Lower lobe of right lung (tissue), 2 donors: ENCODE data around the gene TRPM2. TPM values are rescaled to one million over a fixed set of nuclear protein-coding genes. Genes with fewer than 3 reads are reported as not detected.

Experiments
- ATAC-seq, 2 donors: fragments of 200-7000 bp; cut with Tn5 transposase; one replicate each; pipeline ENCODE4 v1.9.1; 2020 to 2022; ENCODE audit warnings: mild to moderate bottlenecking in 2 of 2, moderate library complexity in 2 of 2
- DNase-seq: peaks from one replicate; pipeline ENCODE4 v3.0.0-alpha.2; 2020
- H3K27ac ChIP-seq: fragments of 200-600 bp; one replicate; pipeline ENCODE4 v1.8.0; 2022
- H3K27me3 ChIP-seq: fragments of 200-600 bp; one replicate; pipeline ENCODE4 v1.8.0; 2022; ENCODE audit warnings: low read depth
- H3K36me3 ChIP-seq: fragments of 200-600 bp; one replicate; pipeline ENCODE4 v1.8.0; 2022; ENCODE audit warnings: mild to moderate bottlenecking
- H3K4me1 ChIP-seq: fragments of 200-600 bp; one replicate; pipeline ENCODE4 v1.8.0; 2022
- H3K4me3 ChIP-seq: fragments of 200-600 bp; one replicate; pipeline ENCODE4 v1.8.0; 2022; ENCODE audit warnings: mild to moderate bottlenecking
- H3K9me3 ChIP-seq: fragments of 200-600 bp; one replicate; pipeline ENCODE4 v1.8.0; 2022
- intact Hi-C: fragments of 100-400 bp; cut with DNase I; formaldehyde crosslinking; loops from one replicate; pipeline ENCODE4 v1.11.0; 2022
- total RNA-seq: library from RNA; stranded (reverse); fragmentation: NEBNext Ultra II Directional; extraction: Animal tissue kit (Norgen Biotek cat#: 25700); gene quantifications from one replicate; pipeline ENCODE4 v1.2.1, GENCODE V29; 2021
- TF ChIP-seq, protein P1 (sequence below): fragments of 200-600 bp; IDR thresholded peaks from one replicate; pipeline ENCODE4 v1.8.0; 2022; ENCODE audit warnings: antibody characterized with exemption, mild to moderate bottlenecking
- donor health status: DM: no; HTN: yes; CAD: no; lungs with severe emphysema.

The TRPM2 gene
- total RNA-seq, 1 donor from 2014 or later, result 17.9 TPM

DNA sequence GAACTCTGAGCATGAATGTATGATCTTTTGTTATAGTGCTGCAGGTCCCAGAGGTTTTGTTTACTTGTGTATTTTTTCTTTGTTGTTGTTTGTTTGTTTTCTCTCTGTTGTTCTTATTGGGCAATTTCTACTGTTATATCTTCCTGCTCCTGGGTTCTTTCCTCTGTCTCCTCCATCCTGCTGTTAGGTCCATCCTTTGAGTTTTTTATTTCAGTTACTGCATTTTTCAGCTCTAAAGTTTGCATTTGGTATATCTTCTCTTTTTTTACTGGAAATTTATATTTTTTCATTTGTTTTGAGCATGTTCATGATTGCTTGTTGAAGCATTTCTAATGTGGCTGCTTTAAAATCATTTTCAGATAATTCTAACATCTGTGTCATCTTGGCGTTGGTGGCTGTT, 9.9 kb downstream of the TRPM2 start:
- Histone ChIP-seq H3K27me3 (no peaks in the 10 kb centered on the region), H3K27ac (no peak overlapping the region), H3K4me1 (no peaks in the 10 kb centered on the region), H3K4me3 (no peak overlapping the region), H3K36me3 (no peaks in the 10 kb centered on the region), H3K9me3 (peaks cover 6% of the 10 kb centered on the region)
- TF ChIP-seq, protein P1, sequence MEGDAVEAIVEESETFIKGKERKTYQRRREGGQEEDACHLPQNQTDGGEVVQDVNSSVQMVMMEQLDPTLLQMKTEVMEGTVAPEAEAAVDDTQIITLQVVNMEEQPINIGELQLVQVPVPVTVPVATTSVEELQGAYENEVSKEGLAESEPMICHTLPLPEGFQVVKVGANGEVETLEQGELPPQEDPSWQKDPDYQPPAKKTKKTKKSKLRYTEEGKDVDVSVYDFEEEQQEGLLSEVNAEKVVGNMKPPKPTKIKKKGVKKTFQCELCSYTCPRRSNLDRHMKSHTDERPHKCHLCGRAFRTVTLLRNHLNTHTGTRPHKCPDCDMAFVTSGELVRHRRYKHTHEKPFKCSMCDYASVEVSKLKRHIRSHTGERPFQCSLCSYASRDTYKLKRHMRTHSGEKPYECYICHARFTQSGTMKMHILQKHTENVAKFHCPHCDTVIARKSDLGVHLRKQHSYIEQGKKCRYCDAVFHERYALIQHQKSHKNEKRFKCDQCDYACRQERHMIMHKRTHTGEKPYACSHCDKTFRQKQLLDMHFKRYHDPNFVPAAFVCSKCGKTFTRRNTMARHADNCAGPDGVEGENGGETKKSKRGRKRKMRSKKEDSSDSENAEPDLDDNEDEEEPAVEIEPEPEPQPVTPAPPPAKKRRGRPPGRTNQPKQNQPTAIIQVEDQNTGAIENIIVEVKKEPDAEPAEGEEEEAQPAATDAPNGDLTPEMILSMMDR, result no peak
- DNase-seq (no peak), ATAC-seq (no peak)
- intact Hi-C loops, result no loop called here

DNA sequence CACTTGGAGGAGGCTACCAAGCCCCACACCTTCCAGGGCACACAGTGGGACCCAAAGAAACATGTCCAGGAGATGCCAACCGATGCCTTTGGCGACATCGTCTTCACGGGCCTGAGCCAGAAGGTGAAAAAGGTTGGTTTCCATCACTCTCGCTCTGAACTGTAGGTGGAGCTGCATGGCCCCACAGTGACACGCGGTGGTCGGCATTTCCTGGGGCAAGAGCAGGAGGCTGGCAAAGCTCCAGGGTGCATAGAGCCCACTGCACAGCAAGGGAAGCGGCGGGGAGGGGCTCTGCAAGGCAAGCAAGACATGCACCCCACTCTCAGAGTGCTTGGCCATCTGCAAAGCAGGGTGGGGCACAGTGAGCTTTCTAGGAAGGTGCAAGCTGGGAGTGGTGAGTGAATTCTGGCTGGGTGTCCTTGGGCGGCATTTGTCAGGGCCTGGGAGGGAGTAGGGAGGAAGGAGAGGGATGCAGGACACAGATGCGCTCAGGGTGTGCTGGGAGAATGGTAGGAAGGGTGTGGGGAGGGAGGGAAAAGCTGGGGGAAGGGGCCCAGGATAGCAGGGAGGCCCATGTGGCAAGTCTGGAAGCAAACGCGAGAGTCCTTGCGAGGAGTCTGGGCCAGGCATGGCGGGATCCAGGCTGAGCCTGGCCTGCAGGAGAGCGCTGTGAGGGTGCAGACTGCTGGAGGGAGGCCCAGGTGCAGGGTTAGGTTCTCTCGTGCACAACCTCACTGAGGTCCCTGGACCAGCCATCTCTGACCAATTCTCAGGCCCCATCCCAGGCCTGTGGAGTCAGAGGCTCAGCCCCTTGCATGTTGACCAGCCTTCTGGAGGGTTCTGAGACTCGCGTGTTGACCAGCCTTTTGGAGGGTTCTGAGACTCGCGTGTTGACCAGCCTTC, 11.0 kb downstream of the TRPM2 start:
- Histone ChIP-seq H3K36me3 (no peaks in the 10 kb centered on the region), H3K27me3 (peaks cover 6% of the 10 kb centered on the region), H3K9me3 (peaks cover 6% of the 10 kb centered on the region), H3K27ac (no peak overlapping the region), H3K4me1 (no peaks in the 10 kb centered on the region), H3K4me3 (no peak overlapping the region)
- TF ChIP-seq, protein P1, result no peak
- intact Hi-C loops, result no loop called here
- ATAC-seq (no peak), DNase-seq (no peak)

DNA sequence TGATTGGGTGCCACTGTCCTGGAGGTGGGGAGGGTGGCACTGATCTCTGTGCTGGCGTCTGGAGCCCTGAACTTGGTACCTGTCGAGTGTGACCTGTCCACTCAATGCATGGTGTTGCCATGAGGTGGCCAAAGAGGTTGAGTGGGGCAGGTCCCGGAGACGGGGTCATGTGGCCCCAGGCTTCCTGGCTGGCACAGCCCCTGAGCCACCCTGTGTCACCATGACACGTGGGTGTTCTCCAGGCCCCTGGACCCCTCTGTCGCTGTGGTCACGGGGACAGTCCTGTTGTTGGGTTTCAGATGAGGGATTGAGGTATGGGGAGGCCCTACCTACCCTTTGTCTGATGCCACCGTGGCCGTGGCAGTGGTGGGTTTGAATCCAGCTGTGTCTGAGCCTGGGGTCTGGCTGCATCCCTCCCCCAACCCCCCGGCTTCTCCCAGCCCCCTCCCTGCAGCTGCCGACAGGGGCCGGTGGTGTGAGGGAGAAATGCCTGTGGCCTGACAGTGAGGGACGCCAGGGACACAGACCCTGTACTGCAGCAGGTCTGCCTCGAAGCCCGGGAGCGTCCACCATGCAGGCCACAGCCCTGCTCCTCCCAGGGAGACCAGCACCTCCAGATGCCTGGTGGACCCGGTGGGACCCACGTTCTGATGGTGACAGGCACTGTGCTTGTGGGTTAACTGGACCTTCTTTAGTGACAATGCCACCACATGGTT, 12.0 kb downstream of the TRPM2 start:
- Histone ChIP-seq H3K27me3 (peaks cover 7% of the 10 kb centered on the region), H3K4me3 (no peak overlapping the region), H3K36me3 (no peaks in the 10 kb centered on the region), H3K27ac (no peak overlapping the region), H3K4me1 (peaks cover 5% of the 10 kb centered on the region), H3K9me3 (peaks cover 6% of the 10 kb centered on the region)
- no peak for DNase-seq
- intact Hi-C loops, result no loop called here
- no peak for ATAC-seq
- TF ChIP-seq, protein P1, result no peak

DNA sequence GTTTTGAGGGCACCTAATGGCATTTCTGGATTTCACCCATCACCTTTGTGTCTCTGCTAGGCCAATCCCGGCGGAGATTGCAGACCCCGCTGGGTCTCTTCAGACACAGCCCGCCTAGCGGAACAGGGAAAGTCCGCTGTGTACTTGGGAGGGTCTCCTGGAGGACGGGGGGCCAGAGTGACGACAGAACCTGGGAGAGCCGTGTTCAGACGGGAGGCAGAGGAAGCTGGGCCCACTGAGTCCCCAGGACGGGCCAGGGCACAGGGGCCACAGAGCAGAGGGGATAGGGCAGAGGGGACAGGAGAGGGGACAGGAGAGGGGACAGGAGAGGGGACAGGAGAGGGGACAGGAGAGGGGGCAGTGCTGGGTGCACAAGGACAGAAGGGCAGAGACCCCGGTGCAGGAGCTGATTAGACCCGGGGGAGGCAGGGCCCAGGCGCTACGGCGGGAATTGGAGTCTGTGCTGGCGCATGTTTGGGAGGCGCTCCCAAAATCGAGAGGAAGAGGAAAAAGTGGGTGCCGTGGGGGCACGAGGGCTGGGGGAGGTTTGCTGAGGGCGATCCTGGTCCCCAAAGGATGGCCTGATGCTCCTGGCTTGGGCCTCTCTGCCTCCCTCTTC, 12.7 kb downstream of the TRPM2 start:
- Histone ChIP-seq H3K9me3 (peaks cover 6% of the 10 kb centered on the region), H3K4me1 (peaks cover 7% of the 10 kb centered on the region), H3K36me3 (no peaks in the 10 kb centered on the region), H3K27me3 (peaks cover 13% of the 10 kb centered on the region), H3K4me3 (no peak overlapping the region), H3K27ac (no peak overlapping the region)
- no peak for DNase-seq
- ATAC-seq, result no peak
- intact Hi-C loops, result no loop called here
- TF ChIP-seq, protein P1, result no peak

DNA sequence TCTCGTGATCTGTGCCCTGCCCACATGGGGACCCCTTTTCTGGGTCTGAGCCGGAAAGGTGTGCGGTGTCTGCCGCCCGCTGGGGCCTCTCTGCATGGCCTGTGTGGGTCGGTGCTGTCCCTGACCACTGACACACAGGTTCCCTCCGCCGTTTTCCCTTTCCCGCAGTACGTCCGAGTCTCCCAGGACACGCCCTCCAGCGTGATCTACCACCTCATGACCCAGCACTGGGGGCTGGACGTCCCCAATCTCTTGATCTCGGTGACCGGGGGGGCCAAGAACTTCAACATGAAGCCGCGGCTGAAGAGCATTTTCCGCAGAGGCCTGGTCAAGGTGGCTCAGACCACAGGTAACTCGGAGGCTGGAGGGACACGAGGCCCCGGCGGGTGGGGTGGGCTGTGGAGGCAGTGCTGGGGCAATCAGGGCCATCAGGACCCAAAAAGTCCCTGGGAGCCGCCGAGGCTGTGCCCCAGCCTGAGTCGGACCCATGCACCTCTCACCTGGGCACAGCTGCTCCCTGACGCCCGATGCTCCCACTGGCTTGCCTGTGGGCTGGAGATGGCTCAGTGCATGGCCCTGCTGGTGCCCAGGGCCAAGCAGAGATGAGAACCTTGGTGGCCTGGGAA, 13.3 kb downstream of the TRPM2 start:
- Histone ChIP-seq H3K4me1 (peaks cover 7% of the 10 kb centered on the region), H3K9me3 (peaks cover 6% of the 10 kb centered on the region), H3K27me3 (peaks cover 13% of the 10 kb centered on the region), H3K4me3 (no peak overlapping the region), H3K36me3 (no peaks in the 10 kb centered on the region), H3K27ac (no peak overlapping the region)
- no peak for DNase-seq
- no peak for ATAC-seq
- TF ChIP-seq, protein P1, result no peak
- intact Hi-C loops, result no loop called here
